Pancreas (tissue), 10 donors: ENCODE data around the gene CTAG2. TPM values are rescaled to one million over a fixed set of nuclear protein-coding genes. Genes with fewer than 3 reads are reported as not detected.
"Not testable (repeated sequence)": the region's sequence is repeated elsewhere in the genome, so short reads cannot be mapped to it uniquely, and the experiment has no call there.

ENCODE experiments used
- ATAC-seq, 4 donors: fragments of 200-7000 bp; cut with Tn5 transposase; one replicate each; pipeline versions ENCODE4 v1.8.0 to v1.9.1; 2020; ENCODE audit warnings: mild to moderate bottlenecking in 4 of 4, moderate library complexity in 4 of 4
- DNase-seq, 6 donors: peaks; one replicate each; pipeline ENCODE4 v3.0.0-alpha.2; 2020
- FAIRE-seq: peaks from 2 replicates; lab custom pipeline; 2012; peaks lifted over from hg19 to GRCh38; lab: Jason Lieb, UNC
- H3K27ac ChIP-seq, 4 donors: fragments of 200-600 bp; sonication (generic); 1 replicate in 3 of 4; 2 replicates in 1 of 4; pipeline versions ENCODE4 v1.5.0 to v1.8.0; 2020
- H3K27me3 ChIP-seq, 4 donors: fragments of 200-600 bp; one replicate each; pipeline ENCODE4 v1.8.0; 2021
- H3K36me3 ChIP-seq, 3 donors: fragments of 200-600 bp; sonication (generic) in 1 of 3; one replicate each; pipeline versions ENCODE4 v1.5.0 to v1.8.0; 2020 to 2021
- H3K4me1 ChIP-seq, 3 donors: fragments of 200-600 bp; one replicate each; pipeline ENCODE4 v1.8.0; 2021
- H3K4me3 ChIP-seq, 4 donors: fragments of 200-600 bp; sonication (generic) in 2 of 4; one replicate each; pipeline versions ENCODE4 v1.5.0 to v1.8.0; 2020 to 2021
- H3K9me3 ChIP-seq, 4 donors: fragments of 200-600 bp; one replicate each; pipeline ENCODE4 v1.8.0; 2021
- WGBS, 2 donors: extraction: QIAGEN DNeasy Blood & Tissue Kit; methylation state at CpG; one replicate each; pipeline ENCODE4 v1.1.7; 2013; 5-methylcytosine and 5-hydroxymethylcytosine counted together
- intact Hi-C, 3 donors: fragments of 100-400 bp; cut with DNase I; formaldehyde crosslinking; loops; one replicate each; pipeline versions ENCODE4 v1.11.1 to v1.14.2; 2022
- polyA plus RNA-seq, 2 donors: library from polyadenylated mRNA; stranded (reverse); fragments of 200-250 nt; gene quantifications; one replicate each; pipeline ENCODE4 v1.2.3, GENCODE V29; 2013
- total RNA-seq, 6 donors: library from RNA; stranded (reverse); fragmentation: NEBNext Ultra II Directional in 4 of 6; extraction: Animal tissue kit (Norgen Biotek cat#: 25700) in 4 of 6; gene quantifications; one replicate each; pipeline versions ENCODE4 v1.2.1 to v1.2.4, GENCODE V29; 2021 to 2023
- TF ChIP-seq, protein P1 (sequence below), 4 donors: fragments of 200-600 bp; sonication (generic) in 3 of 4; IDR thresholded peaks; one replicate each; pipeline versions ENCODE4 v1.5.0 to v1.8.0; 2021; ENCODE audit warnings: antibody characterized with exemption in 4 of 4
- donor health status: healthy with polysubstance abuse.
- donor health status: DM: no; HTN: no; CAD: no; lungs with moderate emphysema.
- donor health status: DM: no; HTN: no; CAD: no.
- donor health status: control.
- donor health status: control.
- donor health status: Bipolar disorder and iron deficiency.
- donor health status: DM: yes; HTN: yes; CAD: no.
- donor health status: DM: no; HTN: no; CAD: no.
- donor health status: DM: no; HTN: no; CAD: no.
- donor health status: DM: yes; HTN: yes; CAD: no.

Gene CTAG2
- total and polyA plus RNA-seq, 8 donors: 1.2 TPM; not detected in 7

DNA sequence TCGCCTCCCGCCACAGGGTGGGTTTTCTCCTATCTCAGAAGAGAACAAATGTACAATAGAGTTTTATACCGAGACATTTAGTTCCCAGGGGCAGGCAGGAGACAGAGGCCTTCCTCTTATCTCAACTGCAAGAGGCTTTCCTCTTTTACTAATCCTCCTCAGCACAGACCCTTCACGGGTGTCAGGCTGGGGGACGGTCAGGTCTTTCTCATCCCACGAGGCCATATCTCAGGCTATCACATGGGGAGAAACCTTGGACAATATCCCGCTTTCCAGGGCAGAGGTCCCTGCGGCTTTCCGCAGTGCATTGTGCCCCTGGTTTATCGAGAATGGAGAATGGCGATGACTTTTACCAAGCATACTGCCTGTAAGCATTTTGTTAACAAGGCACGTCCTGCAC, 44.6 kb downstream of the CTAG2 start:
- H3K27me3 ChIP-seq, ATAC-seq, H3K9me3 ChIP-seq, H3K4me3 ChIP-seq, DNase-seq, intact Hi-C loops, H3K4me1 ChIP-seq, FAIRE-seq, H3K27ac ChIP-seq, H3K36me3 ChIP-seq: not testable (repeated sequence)
- 58 to 61% methylated on average over 12 of the region's 12 CpGs for WGBS, 2 donors

DNA sequence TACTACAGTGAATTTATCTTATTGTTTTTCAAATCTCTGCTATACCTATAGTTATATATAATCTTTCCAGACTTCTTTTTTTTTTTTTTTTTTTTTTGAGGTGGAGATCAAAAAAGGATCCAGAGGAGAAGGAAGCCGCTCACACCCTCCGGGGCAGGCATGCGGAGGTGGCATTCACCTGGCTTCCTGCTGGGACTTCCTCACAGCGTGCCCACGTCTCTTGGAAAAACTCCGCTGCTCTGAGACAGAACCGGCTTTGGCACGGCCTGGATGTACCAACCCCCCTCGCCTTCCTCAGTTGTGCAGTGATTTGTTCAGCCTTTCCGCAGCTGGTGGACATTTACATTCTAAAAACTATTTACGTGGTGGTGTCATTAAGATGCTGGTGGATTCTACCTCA, 45.4 kb downstream of the CTAG2 start:
- H3K27ac ChIP-seq, H3K4me3 ChIP-seq, intact Hi-C loops, FAIRE-seq, H3K36me3 ChIP-seq, H3K27me3 ChIP-seq, H3K9me3 ChIP-seq, H3K4me1 ChIP-seq, DNase-seq, ATAC-seq: not testable (repeated sequence)
- WGBS, 2 donors: 75 to 77% methylated on average over 10 of the region's 11 CpGs

DNA sequence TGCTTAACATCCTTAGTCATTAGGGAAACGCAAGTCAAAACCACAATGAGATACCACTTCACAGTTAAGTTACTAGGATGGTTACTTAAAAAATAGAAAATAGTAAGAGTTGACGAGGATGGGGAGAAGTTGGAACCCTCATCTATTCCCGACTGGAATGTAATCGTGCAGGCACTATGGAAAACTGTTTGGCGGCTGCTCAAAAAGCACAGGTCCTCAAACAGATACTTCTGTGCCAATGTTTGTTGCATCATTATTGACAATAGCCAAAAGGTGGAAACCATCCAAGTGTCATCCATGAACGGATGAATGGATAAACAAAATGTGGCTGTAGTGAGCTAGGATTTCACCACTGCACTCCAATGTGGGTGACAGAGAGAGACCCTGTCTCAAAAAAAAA, 46.0 kb downstream of the CTAG2 start:
- WGBS, 2 donors: 52 to 62% methylated on average over 6 of the region's 6 CpGs
- Histone ChIP-seq H3K9me3 (no peaks in the 10 kb centered on the region), H3K27me3 (no peaks in the 10 kb centered on the region), H3K36me3 (no peaks in the 10 kb centered on the region), H3K4me1 (no peaks in the 10 kb centered on the region), H3K27ac (no peak overlapping the region), H3K4me3 (no peak overlapping the region)
- FAIRE-seq: no peak
- ATAC-seq: no peak
- intact Hi-C loops: no loop called here
- no peak for DNase-seq
- TF ChIP-seq, protein P1, sequence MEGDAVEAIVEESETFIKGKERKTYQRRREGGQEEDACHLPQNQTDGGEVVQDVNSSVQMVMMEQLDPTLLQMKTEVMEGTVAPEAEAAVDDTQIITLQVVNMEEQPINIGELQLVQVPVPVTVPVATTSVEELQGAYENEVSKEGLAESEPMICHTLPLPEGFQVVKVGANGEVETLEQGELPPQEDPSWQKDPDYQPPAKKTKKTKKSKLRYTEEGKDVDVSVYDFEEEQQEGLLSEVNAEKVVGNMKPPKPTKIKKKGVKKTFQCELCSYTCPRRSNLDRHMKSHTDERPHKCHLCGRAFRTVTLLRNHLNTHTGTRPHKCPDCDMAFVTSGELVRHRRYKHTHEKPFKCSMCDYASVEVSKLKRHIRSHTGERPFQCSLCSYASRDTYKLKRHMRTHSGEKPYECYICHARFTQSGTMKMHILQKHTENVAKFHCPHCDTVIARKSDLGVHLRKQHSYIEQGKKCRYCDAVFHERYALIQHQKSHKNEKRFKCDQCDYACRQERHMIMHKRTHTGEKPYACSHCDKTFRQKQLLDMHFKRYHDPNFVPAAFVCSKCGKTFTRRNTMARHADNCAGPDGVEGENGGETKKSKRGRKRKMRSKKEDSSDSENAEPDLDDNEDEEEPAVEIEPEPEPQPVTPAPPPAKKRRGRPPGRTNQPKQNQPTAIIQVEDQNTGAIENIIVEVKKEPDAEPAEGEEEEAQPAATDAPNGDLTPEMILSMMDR (IDR thresholded peaks at IDR 0.05): no peak

DNA sequence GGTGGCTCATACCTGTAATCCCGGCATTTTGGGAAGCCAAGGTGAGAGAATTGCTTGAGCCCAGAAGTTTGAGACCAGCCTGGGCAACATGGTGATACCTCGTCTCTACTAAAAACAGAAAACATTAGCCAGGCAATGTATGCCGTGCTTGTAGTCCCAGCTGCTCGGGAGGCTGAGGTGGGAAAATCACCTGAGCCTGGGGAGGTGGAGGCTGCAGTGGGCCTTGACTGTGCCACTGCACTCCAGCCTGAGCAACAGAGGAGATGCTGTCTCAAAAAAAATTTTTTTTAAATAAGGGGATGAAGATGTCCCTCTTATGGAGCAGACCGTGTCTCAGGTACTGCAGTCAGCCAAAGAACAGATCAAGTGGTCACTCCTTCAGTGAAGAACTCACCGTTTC, 47.8 kb downstream of the CTAG2 start:
- H3K27ac ChIP-seq: no peak overlapping the region
- H3K4me3 ChIP-seq: no peak overlapping the region
- intact Hi-C loops: no loop called here
- 64 to 69% methylated on average over 6 of the region's 6 CpGs for WGBS, 2 donors
- no peak for FAIRE-seq
- TF ChIP-seq, protein P1 (IDR thresholded peaks at IDR 0.05): no peak
- DNase-seq: no peak
- H3K9me3 ChIP-seq: no peaks in the 10 kb centered on the region
- H3K27me3 ChIP-seq: no peaks in the 10 kb centered on the region
- H3K36me3 ChIP-seq: no peaks in the 10 kb centered on the region
- no peak for ATAC-seq
- no peaks in the 10 kb centered on the region for H3K4me1 ChIP-seq

DNA sequence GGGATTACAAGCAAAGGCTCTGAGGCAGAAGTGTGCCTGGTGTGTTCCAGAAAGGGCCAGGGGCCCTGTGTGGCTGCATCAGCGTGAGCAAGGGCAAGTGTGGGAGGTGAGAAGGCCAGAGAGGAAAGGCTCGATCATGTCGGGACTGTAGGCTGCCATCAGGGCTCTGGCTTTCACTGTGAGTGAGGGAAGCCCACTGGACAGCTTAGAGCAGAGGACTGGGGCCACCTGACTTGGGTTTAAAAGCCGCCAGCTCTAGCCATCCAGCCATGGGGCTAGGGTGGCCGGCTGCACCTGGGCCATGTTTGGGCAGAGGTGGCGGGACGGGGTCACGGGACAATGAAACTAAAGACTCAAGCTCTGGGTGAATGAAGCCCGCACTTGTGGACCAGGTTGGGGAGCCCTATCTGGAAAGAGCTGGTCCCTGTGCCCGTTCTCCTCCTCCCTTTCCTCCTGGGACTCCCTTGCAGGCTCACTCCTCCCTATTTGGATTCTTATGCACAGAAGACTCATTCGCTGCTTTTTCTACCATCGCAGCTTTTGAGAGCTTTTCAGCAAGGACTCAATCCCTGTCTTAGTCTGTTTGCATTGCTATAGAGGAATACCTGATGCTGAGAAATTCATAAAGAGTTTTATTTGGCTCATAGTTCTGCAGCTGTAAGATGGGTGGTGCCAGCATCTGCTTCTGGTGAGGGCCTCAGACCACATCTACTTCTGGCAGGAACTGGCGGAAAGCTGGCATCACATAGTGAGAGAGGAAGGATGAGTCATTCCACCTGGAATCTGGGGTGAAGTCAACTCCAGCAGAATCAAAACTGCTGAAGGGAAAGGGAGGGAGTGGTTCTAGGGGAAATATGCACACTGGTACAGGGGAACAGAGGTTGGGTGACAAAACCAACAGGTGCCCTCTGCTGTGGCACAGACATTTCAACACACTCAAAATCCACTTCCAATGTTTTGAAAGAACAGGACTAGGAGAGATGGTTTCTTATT, 49.6 kb downstream of the CTAG2 start:
- FAIRE-seq: no peak
- peak; percentile 35 to 54 (median 44) for ATAC-seq
- Histone ChIP-seq H3K4me1 (no peaks in the 10 kb centered on the region), H3K9me3 (no peaks in the 10 kb centered on the region), H3K27ac (no peak overlapping the region), H3K4me3 (no peak overlapping the region), H3K36me3 (no peaks in the 10 kb centered on the region), H3K27me3 (no peaks in the 10 kb centered on the region)
- intact Hi-C loops: no loop called here
- DNase-seq: peak in 1 of 6 donors; percentile 28
- WGBS, 2 donors: 67 to 73% methylated on average over 13 of the region's 13 CpGs
- TF ChIP-seq, protein P1 (IDR thresholded peaks at IDR 0.05): no peak
